Upper lobe of left lung (tissue), 4 donors: Measurements from ENCODE around the gene ARV1.

Source experiments
- EP300 ChIP-seq, 4 donors: sonication (generic); formaldehyde crosslinking; IDR thresholded peaks; one replicate each; pipeline ENCODE4 v1.5.1; 2017; ENCODE audit warnings: antibody characterized with exemption in 4 of 4, control low read depth in 2 of 4
- POLR2A ChIP-seq, 4 donors: fragments of 450-650 bp; IDR thresholded peaks; one replicate each; pipeline ENCODE4 v1.5.1; 2016 to 2017; ENCODE audit warnings: antibody characterized with exemption in 4 of 4, mild to moderate bottlenecking in 2 of 4
- POLR2AphosphoS5 ChIP-seq, 2 donors: sonication (generic); formaldehyde crosslinking; IDR thresholded peaks; one replicate each; pipeline ENCODE4 v1.5.1; 2017; ENCODE audit warnings: antibody characterized with exemption in 2 of 2
- TF ChIP-seq, protein P1 (sequence below), 6 experiments: fragments of 450-650 bp in 4 of 6; fragments of 200-600 bp in 2 of 6; sonication (generic) in 2 of 6; IDR thresholded peaks; one replicate each; pipeline ENCODE4 v1.5.1; 2016 to 2019; ENCODE audit warnings: antibody characterized with exemption in 6 of 6

DNA sequence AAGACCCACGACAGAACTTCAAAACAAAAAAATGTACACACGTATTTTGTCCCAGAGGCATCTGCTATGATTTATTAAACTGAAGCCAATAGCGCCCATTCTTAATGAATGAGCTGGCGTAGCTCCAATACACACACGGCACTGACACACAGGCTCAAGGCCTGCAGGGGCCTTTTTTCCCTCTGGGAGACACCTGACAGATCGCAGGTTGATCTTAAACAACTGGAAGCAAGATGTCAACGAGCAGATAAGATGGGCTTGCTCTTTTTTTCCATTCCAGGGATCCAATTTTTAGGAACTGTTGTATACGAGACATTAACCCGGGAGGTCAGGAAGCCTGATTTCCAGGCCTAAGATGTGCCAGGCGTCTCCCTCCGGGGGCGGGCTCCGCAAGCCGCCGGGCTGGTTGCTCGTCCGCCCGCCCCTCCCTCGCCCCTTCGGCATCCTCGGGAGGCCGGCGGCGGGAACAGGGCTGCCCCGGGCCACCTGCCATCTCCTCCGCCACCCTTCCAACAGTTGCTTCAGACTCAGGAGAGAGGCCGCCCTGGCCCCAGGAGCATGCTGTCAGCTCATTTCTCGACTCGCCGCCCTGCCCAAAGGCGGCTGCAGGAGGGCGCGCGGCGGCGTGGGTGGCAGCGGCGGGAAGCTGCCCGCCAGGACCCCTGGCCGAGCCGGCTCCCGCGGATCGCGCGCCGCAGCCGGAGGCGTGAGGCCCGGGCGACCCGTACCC, 968 bp upstream of the ARV1 start:
- TF ChIP-seq, protein P1, sequence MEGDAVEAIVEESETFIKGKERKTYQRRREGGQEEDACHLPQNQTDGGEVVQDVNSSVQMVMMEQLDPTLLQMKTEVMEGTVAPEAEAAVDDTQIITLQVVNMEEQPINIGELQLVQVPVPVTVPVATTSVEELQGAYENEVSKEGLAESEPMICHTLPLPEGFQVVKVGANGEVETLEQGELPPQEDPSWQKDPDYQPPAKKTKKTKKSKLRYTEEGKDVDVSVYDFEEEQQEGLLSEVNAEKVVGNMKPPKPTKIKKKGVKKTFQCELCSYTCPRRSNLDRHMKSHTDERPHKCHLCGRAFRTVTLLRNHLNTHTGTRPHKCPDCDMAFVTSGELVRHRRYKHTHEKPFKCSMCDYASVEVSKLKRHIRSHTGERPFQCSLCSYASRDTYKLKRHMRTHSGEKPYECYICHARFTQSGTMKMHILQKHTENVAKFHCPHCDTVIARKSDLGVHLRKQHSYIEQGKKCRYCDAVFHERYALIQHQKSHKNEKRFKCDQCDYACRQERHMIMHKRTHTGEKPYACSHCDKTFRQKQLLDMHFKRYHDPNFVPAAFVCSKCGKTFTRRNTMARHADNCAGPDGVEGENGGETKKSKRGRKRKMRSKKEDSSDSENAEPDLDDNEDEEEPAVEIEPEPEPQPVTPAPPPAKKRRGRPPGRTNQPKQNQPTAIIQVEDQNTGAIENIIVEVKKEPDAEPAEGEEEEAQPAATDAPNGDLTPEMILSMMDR (IDR thresholded peaks at IDR 0.05), result no peak
- no peak for TF ChIP-seq POLR2A (IDR thresholded peaks at IDR 0.05)
- no peak for TF ChIP-seq POLR2AphosphoS5 (IDR thresholded peaks at IDR 0.05)
- TF ChIP-seq EP300 (IDR thresholded peaks at IDR 0.05), result no peak
